Gastrocnemius medialis (tissue), 4 donors: ENCODE data around the gene CCDC188. TPM values are rescaled to one million over a fixed set of nuclear protein-coding genes. Genes with fewer than 3 reads are reported as not detected.

Experiments
- ATAC-seq, 2 donors: fragments of 150-250 bp; one replicate each; pipeline ENCODE4 v1.9.1; 2016
- DNase-seq, 2 donors: peaks; one replicate each; pipeline ENCODE4 v3.0.0-alpha.2; 2019
- H3K27ac ChIP-seq, 4 donors: fragments of 200-600 bp; sonication (generic); 1 replicate in 1 of 4; 2 replicates in 3 of 4; pipeline ENCODE4 v1.5.1; 2016 to 2018; ENCODE audit warnings: mild to moderate bottlenecking in 2 of 4, moderate library complexity in 1 of 4
- H3K27me3 ChIP-seq, 3 donors: fragments of 200-600 bp; sonication (generic) in 2 of 3; 1 replicate in 1 of 3; 2 replicates in 2 of 3; pipeline versions ENCODE4 v1.5.1 to v1.6.0; 2016 to 2019; ENCODE audit warnings: mild to moderate bottlenecking in 1 of 3, moderate library complexity in 1 of 3
- H3K36me3 ChIP-seq, 2 donors: fragments of 200-600 bp; sonication (generic) in 1 of 2; one replicate each; pipeline ENCODE4 v1.5.1; 2017 to 2018
- H3K4me1 ChIP-seq, 2 donors: fragments of 200-600 bp; sonication (generic) in 1 of 2; one replicate each; pipeline ENCODE4 v1.5.1; 2016 to 2017; ENCODE audit warnings: mild to moderate bottlenecking in 2 of 2
- H3K4me3 ChIP-seq, 4 donors: fragments of 200-600 bp; sonication (generic) in 3 of 4; 1 replicate in 1 of 4; 2 replicates in 3 of 4; pipeline ENCODE4 v1.5.1; 2016 to 2019; ENCODE audit warnings: mild to moderate bottlenecking in 2 of 4
- H3K9me3 ChIP-seq, 3 donors: fragments of 200-600 bp; sonication (generic) in 2 of 3; 1 replicate in 1 of 3; 2 replicates in 2 of 3; pipeline ENCODE4 v1.5.1; 2016 to 2019
- CTCF ChIP-seq, 5 experiments: fragments of 450-650 bp in 3 of 5; fragments of 200-600 bp in 2 of 5; sonication (generic) in 2 of 5; IDR thresholded peaks in 4 of 5; conservative IDR thresholded peaks in 1 of 5; 1 replicate in 4 of 5; 2 replicates in 1 of 5; pipeline ENCODE4 v1.5.1; 2016 to 2019; ENCODE audit warnings: antibody characterized with exemption in 5 of 5, mild to moderate bottlenecking in 3 of 5, moderate library complexity in 3 of 5
- POLR2A ChIP-seq, 2 donors: fragments of 450-650 bp; IDR thresholded peaks; one replicate each; pipeline ENCODE4 v1.6.1; 2017; ENCODE audit warnings: antibody characterized with exemption in 2 of 2, mild to moderate bottlenecking in 2 of 2, moderate library complexity in 2 of 2
- in situ Hi-C, 4 donors: fragments of 200-750 bp; cut with MboI; loops; one replicate each; pipeline versions ENCODE4 v1.15.0 to v1.8.0; 2017; ENCODE audit warnings: low sequenced_read_pairs in 4 of 4
- intact Hi-C: fragments of 100-400 bp; cut with DNase I; formaldehyde crosslinking; loops from one replicate; pipeline ENCODE4 v1.15.1; 2023; ENCODE audit warnings: low total_unique reads
- total RNA-seq, 4 donors: library from RNA; depleted of rRNA; stranded (reverse); fragments of >200 nt; gene quantifications; one replicate each; pipeline versions ENCODE4 v1.1.0 to v1.2.3, GENCODE V29; 2016

The CCDC188 gene
- total RNA-seq, 4 donors from 2014 or later: 0.82 to 3.5 TPM; not detected in 2

DNA sequence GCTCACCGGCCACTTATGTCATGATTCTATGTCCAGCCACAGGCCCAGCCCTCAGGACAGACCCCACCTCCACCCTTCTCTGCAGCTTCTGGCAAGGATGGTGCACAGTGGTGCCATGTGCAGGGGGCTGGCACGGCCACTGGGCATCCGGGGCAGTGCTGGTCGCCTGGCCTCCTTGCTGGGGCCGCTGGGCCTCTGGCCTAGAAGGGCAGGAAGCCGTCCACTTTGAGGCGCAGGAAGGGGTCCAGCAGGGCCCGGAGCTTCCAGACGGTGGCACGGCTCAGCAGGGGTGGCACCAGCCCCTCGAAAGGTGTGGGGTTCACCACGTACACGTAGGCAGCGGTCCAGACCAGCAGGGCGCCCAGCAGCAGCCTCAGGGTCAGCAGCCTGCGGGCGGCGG is 2.4 kb downstream of the CCDC188 start:
- ATAC-seq: no peak
- DNase-seq: no peak
- H3K27me3 ChIP-seq: no peaks in the 10 kb centered on the region
- TF ChIP-seq CTCF (IDR thresholded peaks at IDR 0.05 in 4 of 5, conservative IDR thresholded peaks at IDR 0.05 in 1 of 5): no peak
- TF ChIP-seq POLR2A (IDR thresholded peaks at IDR 0.05): no peak
- H3K36me3 ChIP-seq: no peaks in the 10 kb centered on the region
- H3K9me3 ChIP-seq: no peaks in the 10 kb centered on the region
- in situ Hi-C loops (no loop called here), intact Hi-C loops (no loop called here)
- H3K4me3 ChIP-seq: no peak overlapping the region
- no peaks in the 10 kb centered on the region for H3K4me1 ChIP-seq
- H3K27ac ChIP-seq: no peak overlapping the region

GRCh38 chr22:20147237-20147988 is 3.4 kb downstream of the CCDC188 start:
- in situ Hi-C loops: no loop called here
- no peak for DNase-seq
- no peak for ATAC-seq
- intact Hi-C loops: no loop called here
- Histone ChIP-seq H3K4me3 (no peak overlapping the region), H3K4me1 (no peaks in the 10 kb centered on the region), H3K9me3 (no peaks in the 10 kb centered on the region), H3K27me3 (no peaks in the 10 kb centered on the region), H3K27ac (no peak overlapping the region), H3K36me3 (peaks cover 0 to 9% of the 10 kb centered on the region in 2 donors)
- TF ChIP-seq POLR2A (IDR thresholded peaks at IDR 0.05) (no peak), CTCF (IDR thresholded peaks at IDR 0.05 in 4 of 5, conservative IDR thresholded peaks at IDR 0.05 in 1 of 5) (no peak)

DNA sequence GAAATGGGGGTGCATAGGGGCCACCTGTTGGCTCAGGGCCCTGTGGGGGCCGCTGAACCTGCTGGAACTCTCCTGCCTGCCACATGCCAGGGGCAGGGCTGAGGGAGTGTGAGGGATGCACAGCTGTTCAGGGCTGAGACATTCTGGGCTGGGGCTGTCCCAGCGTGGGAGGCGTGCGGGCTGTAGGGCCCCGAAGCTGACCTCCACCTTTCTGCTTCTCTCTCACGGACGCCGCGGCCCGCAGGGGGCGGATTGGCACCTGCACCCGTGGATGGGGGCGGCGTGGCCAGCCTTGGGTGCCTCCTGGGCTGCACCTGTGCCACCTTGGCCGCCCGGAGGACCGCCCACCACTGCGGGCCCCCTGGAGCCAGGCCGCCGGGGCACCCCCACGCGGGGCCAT is 4.1 kb downstream of the CCDC188 start:
- Histone ChIP-seq H3K36me3 (peaks cover 0 to 9% of the 10 kb centered on the region in 2 donors), H3K9me3 (no peaks in the 10 kb centered on the region), H3K27ac (no peak overlapping the region), H3K4me1 (no peaks in the 10 kb centered on the region), H3K4me3 (no peak overlapping the region), H3K27me3 (no peaks in the 10 kb centered on the region)
- no peak for DNase-seq
- intact Hi-C loops: no loop called here
- no peak for TF ChIP-seq CTCF (IDR thresholded peaks at IDR 0.05 in 4 of 5, conservative IDR thresholded peaks at IDR 0.05 in 1 of 5)
- TF ChIP-seq POLR2A (IDR thresholded peaks at IDR 0.05): no peak
- in situ Hi-C loops: no loop called here
- ATAC-seq: no peak

- intact Hi-C loops: no loop called here
- ATAC-seq: no peak
- no peaks in the 10 kb centered on the region for H3K9me3 ChIP-seq
- in situ Hi-C loops: no loop called here
- no peaks in the 10 kb centered on the region for H3K27me3 ChIP-seq
- H3K27ac ChIP-seq: no peak overlapping the region
- TF ChIP-seq POLR2A (IDR thresholded peaks at IDR 0.05) (no peak), CTCF (IDR thresholded peaks at IDR 0.05 in 4 of 5, conservative IDR thresholded peaks at IDR 0.05 in 1 of 5) (no peak)
- H3K4me3 ChIP-seq: no peak overlapping the region
- peaks cover 0 to 9% of the 10 kb centered on the region in 2 donors for H3K36me3 ChIP-seq
- H3K4me1 ChIP-seq: no peaks in the 10 kb centered on the region
- no peak for DNase-seq
Observed at GRCh38 chr22:20145832-20146223, 5.0 kb downstream of the CCDC188 start.
